ENCODE results near the gene TMTC2.

The TMTC2 gene

GRCh38 chr12:83099436-83099835 lies 412.7 kb downstream of the TMTC2 start:
- no peak overlapping the region for H2AFZ ChIP-seq (ENCODE audit: low read depth)
- no peaks in the 10 kb centered on the region for H4K20me1 ChIP-seq (ENCODE audit: insufficient read depth)
- H3K4me3 ChIP-seq (IDR thresholded peaks at IDR 0.05; ENCODE audit: insufficient read depth, low read depth, low read length): no peak overlapping the region
- TF ChIP-seq CTCF (conservative IDR thresholded peaks at IDR 0.05; ENCODE audit: low read depth, low read length): no peak
- H3K4me1 ChIP-seq (ENCODE audit: low read depth, poor library complexity, severe bottlenecking): no peaks in the 10 kb centered on the region
- no peak overlapping the region for H3K4me2 ChIP-seq
- no peaks in the 10 kb centered on the region for H3K79me2 ChIP-seq (ENCODE audit: insufficient read depth, low read depth)
- H3K27me3 ChIP-seq (ENCODE audit: insufficient read depth, low read depth): no peaks in the 10 kb centered on the region
- H3K36me3 ChIP-seq (ENCODE audit: insufficient read depth): no peaks in the 10 kb centered on the region
- no peak overlapping the region for H3K27ac ChIP-seq
- no peak overlapping the region for H3K9ac ChIP-seq

- no peaks in the 10 kb centered on the region for H3K4me1 ChIP-seq (ENCODE audit: low read depth, poor library complexity, severe bottlenecking)
- no peak for TF ChIP-seq CTCF (conservative IDR thresholded peaks at IDR 0.05; ENCODE audit: low read depth, low read length)
- H3K79me2 ChIP-seq (ENCODE audit: insufficient read depth, low read depth): no peaks in the 10 kb centered on the region
Observed at GRCh38 chr12:83102499-83102898, 415.8 kb downstream of the TMTC2 start.

GRCh38 chr12:83106873-83107272 lies 420.2 kb downstream of the TMTC2 start:
- no peak overlapping the region for H2AFZ ChIP-seq (ENCODE audit: low read depth)
- no peaks in the 10 kb centered on the region for H3K4me1 ChIP-seq (ENCODE audit: low read depth, poor library complexity, severe bottlenecking)
- no peaks in the 10 kb centered on the region for H3K79me2 ChIP-seq (ENCODE audit: insufficient read depth, low read depth)
- no peaks in the 10 kb centered on the region for H3K36me3 ChIP-seq (ENCODE audit: insufficient read depth)
- no peaks in the 10 kb centered on the region for H4K20me1 ChIP-seq (ENCODE audit: insufficient read depth)
- H3K27ac ChIP-seq: no peak overlapping the region
- H3K9ac ChIP-seq: no peak overlapping the region
- TF ChIP-seq CTCF (conservative IDR thresholded peaks at IDR 0.05; ENCODE audit: low read depth, low read length): no peak
- H3K4me2 ChIP-seq: no peak overlapping the region
- H3K4me3 ChIP-seq (IDR thresholded peaks at IDR 0.05; ENCODE audit: insufficient read depth, low read depth, low read length): no peak overlapping the region
- no peaks in the 10 kb centered on the region for H3K27me3 ChIP-seq (ENCODE audit: insufficient read depth, low read depth)

More at GRCh38 chr12:83102499-83102898, 415.8 kb downstream of the TMTC2 start:
- no peaks in the 10 kb centered on the region for H3K36me3 ChIP-seq (ENCODE audit: insufficient read depth)
- no peaks in the 10 kb centered on the region for H3K27me3 ChIP-seq (ENCODE audit: insufficient read depth, low read depth)
- H3K4me2 ChIP-seq: no peak overlapping the region
- no peak overlapping the region for H2AFZ ChIP-seq (ENCODE audit: low read depth)
- no peaks in the 10 kb centered on the region for H4K20me1 ChIP-seq (ENCODE audit: insufficient read depth)
- no peak overlapping the region for H3K9ac ChIP-seq
- no peak overlapping the region for H3K4me3 ChIP-seq (IDR thresholded peaks at IDR 0.05; ENCODE audit: insufficient read depth, low read depth, low read length)
- no peak overlapping the region for H3K27ac ChIP-seq

- Histone ChIP-seq H3K9ac (no peak overlapping the region), H3K27ac (no peak overlapping the region), H3K27me3 (ENCODE audit: insufficient read depth, low read depth) (no peaks in the 10 kb centered on the region), H3K36me3 (ENCODE audit: insufficient read depth) (no peaks in the 10 kb centered on the region), H3K4me1 (ENCODE audit: low read depth, poor library complexity, severe bottlenecking) (no peaks in the 10 kb centered on the region), H4K20me1 (ENCODE audit: insufficient read depth) (no peaks in the 10 kb centered on the region), H2AFZ (ENCODE audit: low read depth) (no peak overlapping the region), H3K79me2 (ENCODE audit: insufficient read depth, low read depth) (no peaks in the 10 kb centered on the region), H3K4me3 (IDR thresholded peaks at IDR 0.05; ENCODE audit: insufficient read depth, low read depth, low read length) (no peak overlapping the region), H3K4me2 (no peak overlapping the region)
- no peak for TF ChIP-seq CTCF (conservative IDR thresholded peaks at IDR 0.05; ENCODE audit: low read depth, low read length)
Observed at GRCh38 chr12:83110424-83110823, 423.7 kb downstream of the TMTC2 start.

All from KMS-11 (cell line).